Measurements from ENCODE around the gene ZNF516.

ZNF516 gene

DNA sequence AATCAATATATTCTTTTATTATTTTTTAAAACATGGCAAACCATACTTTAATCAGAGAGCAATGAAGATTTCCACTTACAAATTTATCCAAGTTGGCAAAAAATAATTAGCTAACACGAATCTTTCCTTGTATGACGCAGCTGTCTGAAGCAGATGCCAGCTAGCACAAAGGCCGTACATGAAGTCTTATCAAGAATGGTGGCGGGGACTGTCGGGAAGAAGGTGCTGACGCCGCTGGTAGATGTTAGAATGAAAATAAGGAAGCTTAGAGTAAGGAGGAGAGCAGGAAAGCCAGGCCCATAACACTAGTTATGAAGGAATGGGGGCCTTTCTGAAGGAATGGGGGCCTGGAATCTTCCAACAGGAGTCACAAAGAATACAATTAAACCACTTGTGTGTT lies 96.7 kb downstream of the ZNF516 start:
- no peak for DNase-seq

DNA sequence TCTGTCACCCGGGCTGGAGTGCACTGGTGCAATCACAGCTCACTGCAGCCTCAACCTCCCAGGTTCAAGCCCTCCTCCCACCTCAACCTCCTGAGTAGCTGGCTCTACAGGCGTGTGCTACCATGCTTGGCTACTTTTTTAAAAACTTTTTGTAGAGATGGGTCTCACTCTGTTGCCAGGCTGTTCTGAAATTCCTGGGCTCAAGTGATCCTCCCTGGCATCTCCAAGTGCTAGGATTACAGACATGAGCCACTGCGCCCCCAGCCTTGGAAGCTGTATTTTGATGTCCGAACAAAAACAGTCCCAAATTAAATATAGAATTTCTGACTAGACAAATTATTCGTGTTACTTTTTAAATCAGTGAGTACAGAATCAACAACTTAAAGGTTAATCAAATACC lies 97.4 kb downstream of the ZNF516 start:
- DNase-seq: no peak

DNA sequence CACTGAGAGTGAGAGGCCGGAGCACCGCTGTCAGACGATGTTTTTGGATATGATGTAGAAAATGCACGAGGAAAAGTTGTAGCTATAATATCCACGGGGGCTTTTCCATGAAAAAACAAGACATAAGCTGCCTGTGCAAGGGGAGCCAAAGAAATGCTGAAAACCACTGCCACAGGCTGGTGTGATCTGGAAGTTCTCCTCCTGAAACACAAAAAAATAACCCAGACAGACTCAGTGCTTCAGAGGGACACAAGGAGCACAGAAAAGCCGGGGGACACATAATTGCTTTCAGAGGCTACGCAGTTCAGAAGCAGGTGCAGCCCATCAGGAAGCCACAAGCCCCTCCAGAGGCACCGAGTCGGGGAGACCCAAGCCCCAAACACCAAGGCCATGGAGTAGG lies 98.2 kb downstream of the ZNF516 start:
- DNase-seq: no peak

DNA sequence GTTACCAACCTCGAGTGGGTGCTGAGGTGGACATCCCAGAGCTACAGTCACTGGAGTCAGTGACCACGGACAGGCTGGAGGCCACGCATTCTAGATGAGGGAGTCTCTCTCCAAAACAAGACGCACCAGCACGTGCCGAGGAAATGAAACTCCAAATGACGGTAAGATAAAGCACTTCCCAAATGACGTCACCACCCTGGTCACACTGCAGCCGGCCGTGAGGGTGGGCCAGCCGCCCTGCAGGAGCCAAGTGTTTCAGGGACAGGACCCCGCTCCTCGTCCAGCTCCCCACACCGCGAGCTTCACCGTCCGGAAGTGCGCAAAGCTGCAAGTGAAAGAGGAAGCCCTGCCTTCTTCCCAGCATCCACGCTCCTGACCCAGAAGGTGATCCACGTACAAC lies 99.4 kb downstream of the ZNF516 start:
- DNase-seq: no peak

DNA sequence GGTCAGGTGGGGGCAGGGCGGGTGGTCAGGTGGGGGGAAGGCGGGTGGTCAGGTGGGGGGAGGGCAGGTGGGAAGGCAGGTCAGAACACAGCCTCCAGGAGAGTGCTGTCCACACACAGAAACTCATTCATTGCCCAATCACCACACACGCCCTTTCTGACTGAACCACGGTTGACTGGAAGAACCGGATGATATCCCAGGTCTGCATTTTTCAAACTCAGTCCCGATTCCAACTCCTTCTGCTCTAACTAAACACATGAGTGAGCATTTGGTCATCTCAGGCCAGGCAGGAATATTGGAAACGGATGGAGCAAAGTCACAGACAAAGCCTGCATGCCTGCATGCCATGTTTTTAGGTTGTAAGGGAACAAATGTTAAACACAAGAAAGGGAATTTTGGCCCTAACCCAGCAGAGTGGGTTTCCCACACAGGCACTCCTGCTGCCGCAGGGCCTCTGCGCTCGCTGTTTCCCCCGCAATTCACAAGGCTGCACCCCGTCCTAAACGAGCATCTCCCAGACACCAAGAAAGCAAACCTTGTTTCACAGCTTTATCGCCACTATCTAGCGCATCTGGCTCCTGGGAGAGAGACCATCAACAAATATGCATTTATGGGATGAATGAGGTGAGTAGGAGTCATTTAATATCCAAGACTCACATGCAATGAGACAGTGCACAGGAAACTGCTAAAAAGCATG lies 100.1 kb downstream of the ZNF516 start:
- no peak for DNase-seq

DNA sequence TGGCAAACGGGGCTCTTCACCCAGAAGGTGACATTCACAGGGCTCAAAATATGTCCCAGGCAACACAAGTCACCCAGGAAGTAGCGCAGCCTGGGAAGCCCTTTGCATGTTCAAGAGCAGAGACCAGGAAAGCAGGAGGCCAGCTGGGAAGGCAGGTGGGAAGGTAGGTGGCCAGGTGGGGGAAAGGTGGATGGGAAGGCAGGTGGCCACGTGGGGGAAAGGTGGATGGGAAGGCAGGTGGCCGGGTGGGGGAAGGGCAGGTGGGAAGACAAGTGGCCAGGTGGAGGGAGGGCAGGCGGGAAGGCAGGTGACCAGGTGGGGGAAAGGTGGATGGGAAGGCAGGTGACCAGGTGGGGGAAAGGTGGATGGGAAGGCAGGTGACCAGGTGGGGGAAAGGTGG lies 102.7 kb downstream of the ZNF516 start:
- DNase-seq: no peak

DNA sequence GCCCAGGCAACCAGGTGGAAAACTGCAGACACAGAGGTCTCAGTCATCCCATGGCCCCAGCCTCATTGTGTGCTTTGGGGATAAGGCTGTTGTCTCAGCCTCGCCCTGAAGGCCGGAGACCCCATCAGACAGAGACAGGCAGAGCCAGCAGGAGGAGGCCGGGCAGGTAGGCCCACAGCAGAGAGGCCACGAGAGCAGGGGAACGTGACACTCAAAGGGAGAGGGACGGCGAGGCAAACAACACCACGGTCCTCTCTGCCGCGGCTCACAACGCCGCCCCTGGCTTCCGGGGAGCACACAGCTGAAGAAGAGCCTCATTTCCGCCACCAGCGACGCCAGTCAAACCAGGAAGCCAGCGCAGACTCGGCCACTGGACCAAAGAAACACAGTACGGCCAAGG lies 103.3 kb downstream of the ZNF516 start:
- no peak for DNase-seq

DNA sequence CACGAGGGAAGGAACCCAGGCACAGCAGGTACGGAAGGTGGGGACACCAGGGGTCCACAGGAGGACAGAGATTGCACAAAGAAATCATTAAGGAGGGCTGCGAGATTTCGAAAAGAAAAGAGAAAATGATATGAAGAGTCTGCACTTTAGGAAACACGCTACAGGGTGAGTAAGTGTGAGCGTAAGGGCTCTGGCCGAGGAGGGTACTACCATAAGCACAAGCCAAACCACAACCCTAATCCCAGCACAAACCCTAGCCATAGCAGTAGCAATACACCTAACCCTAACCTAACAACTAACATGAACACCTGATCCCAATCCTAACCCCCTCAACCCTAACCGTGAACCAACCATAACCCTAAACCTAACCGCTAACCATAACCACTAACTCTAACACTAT lies 104.0 kb downstream of the ZNF516 start:
- DNase-seq: no peak

DNA sequence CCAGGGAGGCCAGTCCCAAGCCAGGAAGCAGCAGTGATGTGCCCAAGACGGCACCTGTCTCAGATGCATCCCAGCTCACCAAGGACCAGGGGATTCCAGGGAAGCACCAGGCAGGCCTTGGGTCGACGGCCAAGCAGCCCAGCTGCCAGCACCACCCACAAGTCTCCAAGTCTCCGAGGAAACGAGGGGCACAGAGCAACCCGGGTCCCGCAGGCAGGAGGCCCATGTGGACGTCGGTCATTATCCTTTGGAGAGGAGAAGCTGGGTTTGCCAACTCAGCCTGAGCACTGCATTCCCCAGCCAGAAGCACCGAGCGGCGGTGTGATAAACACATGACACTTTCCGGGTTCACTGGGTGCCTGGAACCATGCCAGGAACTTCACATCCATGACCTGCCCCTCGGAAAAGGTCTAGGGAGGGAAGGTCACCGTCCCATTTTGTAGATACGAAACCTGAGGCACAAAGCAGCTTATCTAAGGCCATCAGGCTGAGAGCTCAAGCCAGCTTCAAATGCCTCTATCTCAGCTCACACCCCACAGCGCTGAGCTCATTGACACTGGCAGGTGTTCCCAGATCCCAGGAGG lies 104.5 kb downstream of the ZNF516 start:
- no peak for DNase-seq

DNA sequence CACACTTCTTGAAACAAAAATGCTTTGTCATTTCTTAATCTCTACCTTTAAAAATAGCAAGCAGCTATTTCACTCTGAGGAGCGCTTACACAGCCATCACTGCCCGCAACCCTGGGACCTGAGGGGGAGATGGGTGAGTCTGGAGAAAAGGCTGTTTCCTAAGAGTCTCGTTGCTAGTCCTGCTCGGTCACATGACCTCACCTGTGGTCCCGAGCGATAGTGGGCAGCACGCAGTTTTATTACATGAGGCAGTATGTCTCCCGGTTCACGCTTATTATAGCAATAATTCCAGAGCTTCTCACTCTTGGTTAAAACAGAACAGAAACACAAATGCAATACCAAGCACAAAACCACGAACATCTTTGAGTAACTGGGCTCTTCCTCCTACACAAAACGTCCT lies 105.3 kb downstream of the ZNF516 start:
- DNase-seq: no peak

DNA sequence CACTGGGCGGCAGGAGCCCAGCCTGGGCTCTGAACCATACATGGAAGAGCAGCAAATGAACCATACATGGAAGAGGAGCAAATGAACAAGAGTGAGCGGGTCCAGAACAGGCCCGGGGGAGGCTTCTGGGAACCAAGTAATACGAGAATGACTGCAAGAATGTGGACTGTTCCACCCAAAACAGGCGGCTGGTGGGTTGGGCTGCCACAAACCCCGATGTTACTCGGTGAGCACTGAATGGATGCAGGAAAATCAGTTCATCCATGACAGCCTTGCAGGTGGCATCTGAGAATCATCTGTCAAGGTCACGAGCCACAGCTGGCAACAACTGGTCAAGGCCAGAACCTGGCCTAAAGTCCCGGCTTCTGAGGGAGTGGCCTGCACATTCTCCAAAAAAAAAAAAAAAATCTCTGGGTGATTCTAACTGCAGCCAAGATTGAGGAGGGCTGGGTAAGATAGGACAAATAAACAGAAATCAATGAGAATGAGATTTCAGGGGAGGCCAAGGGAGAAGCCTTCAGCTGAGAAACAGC lies 106.1 kb downstream of the ZNF516 start:
- no peak for DNase-seq

DNA sequence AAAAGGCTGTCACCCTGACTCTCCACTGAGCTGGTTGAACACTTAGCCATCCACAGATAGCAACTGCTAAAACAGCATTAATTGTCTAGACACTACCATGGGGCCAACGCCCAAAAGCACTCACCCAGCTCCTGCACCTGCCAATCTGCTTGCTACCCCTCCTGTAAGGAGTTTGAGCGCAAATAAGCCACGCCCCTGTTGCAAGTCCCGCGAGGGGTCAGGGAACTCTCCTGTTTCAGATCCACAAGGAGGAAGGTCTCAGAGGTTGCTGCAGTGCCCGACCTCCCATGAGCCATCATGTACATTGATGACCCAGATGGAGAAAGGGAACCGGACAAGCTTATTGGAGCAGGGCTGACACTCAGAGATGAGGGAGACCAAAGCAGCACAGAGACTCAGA lies 106.8 kb downstream of the ZNF516 start:
- no peak for DNase-seq

DNA sequence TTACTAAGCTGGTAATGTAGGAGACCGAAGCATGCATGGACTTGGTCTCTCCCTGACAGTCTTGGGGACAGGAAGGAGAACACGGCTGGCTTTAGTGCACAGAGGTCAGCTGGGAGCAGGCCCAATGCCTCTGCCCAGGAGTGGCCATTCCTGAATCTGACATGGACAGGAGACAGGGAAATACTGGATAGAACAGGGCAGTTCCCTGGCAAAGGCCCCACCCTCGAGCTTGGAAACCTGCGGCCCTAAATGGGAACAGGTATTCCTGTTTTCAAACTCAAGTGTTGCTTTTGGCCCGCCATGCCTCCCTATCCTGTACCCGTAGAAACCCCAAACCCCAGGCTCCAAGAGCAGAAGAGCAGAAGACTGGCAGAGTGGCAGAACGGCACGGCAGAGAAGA lies 107.4 kb downstream of the ZNF516 start:
- DNase-seq: no peak

DNA sequence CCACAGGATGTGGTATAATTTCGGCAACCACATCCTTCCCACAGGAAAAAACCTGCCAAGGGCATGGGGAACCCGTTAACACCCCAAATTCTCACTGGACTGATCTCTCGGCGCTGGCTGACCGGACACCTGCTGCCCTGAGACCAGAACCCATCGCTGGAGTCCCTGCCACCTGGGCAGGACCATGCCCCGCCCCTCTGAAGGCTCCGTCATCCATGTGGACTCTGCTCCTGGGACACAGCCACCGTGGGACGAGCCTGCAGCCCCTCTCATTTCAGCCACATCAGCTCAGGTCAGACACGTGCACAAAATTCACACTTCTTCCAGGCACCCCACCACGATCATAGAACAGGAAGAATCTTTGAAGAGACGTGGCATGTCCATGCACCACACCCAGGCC lies 108.2 kb downstream of the ZNF516 start:
- no peak for DNase-seq

DNA sequence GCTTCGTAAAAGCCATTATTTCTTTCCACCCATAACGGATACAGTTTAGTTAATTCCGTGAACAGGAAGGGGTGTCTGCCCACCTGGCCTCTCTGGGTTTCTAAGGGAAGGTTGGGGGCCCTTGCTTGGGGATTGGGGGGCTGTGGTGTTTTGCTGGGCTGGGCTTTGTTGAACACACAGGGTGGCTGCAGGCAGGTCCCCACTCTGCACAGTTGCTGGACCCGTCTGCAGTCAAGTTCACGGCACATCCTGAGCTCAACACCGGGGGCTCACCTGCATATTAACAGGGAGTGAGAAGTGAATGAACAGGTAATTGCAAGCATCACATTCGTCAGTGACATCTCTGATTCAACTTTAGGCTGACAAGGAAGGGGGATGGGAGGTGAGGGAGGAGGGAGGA lies 109.0 kb downstream of the ZNF516 start:
- DNase-seq: no peak

DNA sequence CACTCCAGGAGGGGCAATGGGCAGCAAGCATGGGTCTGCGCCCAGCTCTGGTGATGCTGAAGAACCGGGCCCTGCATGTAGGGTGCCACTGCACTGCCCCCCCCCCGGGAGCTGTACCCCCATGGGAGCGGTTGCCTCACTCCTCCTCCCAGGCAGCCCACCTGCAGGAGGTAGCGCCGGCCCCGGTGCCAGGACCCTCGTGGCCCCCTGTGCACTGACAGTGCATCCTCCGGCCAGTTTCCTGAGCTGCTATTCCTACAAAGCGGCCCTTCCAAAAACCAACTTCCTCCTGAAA lies 109.4 kb downstream of the ZNF516 start:
- DNase-seq: no peak

DNA sequence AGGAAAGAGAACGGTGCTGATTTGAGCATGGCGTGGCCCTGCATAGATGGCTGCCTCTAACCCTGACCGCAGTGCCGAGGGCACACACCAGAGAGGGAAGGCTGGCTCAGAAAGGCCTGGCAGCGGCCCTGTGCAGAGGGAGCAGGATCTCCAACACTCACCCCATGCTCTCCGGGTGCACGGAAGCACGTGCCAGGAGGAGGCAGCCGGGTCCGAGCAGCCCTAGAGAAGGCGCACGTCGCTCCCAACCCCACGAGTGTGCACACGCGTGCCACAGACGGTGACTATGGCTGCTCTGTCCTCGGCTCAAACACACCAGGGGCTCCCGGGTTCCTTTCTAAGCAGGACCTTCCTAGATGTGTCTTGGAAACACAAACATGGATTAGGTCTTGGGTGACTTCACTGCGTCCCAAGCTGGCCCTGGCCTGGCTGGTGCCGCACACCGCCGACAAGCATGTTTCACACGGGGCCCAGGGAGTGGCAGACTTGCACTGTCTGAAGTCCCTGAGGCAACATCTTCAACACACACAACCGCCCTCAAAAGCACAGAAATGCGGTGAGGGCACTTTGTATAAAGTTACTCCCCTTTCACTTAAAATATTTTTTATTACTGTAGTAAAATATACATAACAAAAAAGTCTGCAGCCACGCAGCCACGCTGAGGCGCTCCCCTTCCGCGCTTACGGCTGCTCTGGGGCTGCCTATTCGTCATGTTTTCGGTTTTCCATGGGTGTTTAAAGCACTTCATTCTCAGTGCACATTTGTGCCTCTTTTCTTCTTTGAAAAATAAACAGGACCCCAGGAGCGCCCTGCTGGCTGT lies 110.0 kb downstream of the ZNF516 start:
- DNase-seq: no peak

DNA sequence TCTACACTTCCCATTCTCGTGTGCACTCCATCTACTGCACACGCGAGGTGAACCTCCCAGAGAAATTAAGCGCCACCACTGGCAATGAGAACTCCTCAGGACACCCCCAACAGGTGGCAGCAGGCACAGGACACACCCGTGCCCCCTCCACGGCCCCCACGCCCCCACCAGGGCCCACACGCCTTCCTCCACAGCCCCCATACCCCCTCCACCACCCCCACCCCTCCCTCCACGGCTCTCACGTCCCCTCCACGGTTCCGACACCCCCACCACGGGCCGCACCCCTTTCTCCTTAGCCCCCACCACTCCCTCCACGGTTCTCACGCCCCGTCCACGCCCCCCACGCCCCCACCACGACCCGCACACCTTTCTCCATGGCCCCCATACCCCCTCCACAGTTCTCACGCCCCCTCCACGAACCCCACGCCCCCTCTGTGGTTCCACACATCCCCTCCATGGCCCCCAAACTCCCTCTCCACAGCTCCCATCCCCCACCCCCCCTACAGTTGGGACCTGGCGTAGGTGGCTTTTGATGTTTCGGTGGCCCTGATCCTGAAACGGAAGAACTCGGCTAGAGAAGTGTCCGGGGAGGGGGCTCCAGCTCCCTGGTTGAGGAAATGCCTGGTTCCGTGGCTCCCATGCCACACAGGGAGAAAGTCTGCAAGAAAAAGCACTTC lies 110.8 kb downstream of the ZNF516 start:
- no peak for DNase-seq

DNA sequence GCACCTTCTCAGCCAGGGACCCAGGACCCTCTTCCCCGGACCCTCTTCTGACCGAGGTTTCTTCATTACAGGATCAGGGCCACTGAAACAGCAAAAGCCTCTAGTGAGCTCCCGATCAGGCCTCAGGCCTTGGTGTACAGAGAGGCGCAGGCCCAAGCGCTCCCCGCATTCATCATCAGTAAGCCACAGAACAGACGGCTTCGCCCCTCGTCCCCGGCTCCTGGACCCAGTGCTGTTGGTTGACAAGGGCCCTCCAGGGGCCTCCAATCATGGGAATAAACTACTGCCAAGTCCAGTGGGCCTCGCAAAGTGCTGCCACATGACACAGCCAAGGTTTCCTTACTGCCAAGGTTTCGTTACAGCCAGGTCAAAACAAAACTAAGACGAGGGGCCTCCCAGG lies 111.4 kb downstream of the ZNF516 start:
- no peak for DNase-seq

DNA sequence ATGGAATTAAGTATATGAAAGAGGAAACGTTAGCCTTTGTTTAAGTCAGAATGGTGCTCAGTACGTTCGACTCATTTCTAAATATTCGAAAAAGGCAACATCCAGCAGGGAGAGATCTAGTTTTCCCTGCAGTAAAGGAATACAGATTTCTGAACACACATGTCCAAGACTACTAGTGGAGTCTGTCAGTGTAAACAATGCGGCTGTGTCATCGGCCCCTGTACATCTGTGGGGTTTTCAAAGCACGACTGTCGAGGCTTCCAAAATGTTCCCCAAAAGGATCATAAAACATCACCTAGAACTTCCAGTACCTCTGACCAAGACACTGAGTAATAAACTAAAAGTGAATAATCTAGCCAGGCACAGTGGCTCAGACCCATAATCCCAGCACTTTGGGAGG lies 112.8 kb downstream of the ZNF516 start:
- no peak for DNase-seq

DNA sequence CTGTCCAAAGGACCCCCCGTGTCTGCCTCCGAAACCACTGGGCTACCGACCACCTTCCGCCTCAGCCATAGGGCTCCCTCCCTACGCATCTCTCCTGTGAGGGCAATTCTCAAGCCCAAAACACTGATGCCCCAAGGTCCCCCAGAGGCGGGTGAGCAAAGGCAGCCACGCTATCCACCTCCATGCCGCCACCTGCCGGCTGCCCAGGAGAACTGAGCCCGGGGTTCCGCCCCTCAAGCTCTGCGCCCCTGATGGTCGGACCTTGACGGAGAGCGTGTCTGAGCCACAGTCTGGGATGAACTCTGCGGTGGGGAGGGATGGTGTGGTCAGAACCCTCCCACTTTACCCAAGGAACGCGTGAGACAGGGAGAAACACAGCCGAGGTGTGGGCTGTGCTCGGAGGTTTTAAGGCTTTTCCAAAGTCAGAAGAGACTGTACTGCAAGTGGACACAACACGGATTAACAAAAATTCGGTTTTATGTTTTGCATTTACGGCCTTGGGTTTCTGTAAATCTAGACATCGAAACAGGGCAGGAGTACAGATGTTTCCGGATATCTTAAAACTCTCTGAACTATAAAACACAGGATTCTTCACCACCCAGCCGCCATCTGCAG lies 114.1 kb downstream of the ZNF516 start:
- DNase-seq: peak in 1 of 5 experiments; percentile 24

DNA sequence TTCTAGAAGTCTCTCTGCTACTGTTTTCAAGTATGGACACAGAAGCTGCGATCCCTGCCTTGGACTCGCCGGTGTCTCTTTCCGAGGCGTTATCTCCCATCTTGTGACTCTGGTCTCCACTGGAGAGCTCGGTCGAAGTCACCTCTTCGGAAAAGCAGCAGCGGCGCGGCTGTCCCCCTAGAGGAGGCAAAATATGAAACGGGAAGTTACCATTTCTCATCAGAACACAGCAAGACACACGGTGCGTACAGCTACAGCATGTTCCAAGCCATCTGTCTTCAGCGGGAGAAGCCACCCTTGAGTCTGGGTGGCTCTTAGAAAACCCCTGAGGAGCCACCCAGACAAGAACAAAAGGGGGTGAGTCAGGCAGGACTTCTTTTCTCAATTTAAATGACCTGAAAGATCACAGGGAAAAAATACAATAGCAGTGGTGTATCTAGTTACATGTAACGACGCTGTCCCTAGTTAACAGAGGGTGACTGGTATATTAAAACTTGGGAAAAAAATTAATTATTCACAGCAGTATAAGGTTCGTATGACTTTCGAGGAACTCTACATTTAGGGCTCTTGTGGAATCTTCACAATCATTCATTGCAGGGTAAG lies 114.8 kb downstream of the ZNF516 start:
- DNase-seq: no peak
